HCT116 (cell line): Measurements from ENCODE around the gene GRHL3. TPM values are rescaled to one million over a fixed set of nuclear protein-coding genes. Genes with fewer than 3 reads are reported as not detected.
A peak's percentile ranks its signal among the peaks of the same experiment; 100 is the strongest.

Source experiments
- ATAC-seq: fragments of 200-7000 bp; cut with Tn5 transposase; 2 replicates; pipeline ENCODE4 v1.9.1; 2020; ENCODE audit warnings: mild to moderate bottlenecking, moderate library complexity
- BruUV-seq: library from RNA; stranded (reverse); fragments of 400-500 nt; replicated peaks from 2 replicates; lab custom pipeline; 2021; lab: Mats Ljungman, UMichigan
- CTCF ChIA-PET: fragments of 300-600 bp; sonication (Branson Sonifier 250); formaldehyde crosslinking; loops from one replicate; lab custom pipeline; 2021; ENCODE audit warnings: antibody characterized with exemption; lab: Charles Lee
- POLR2A ChIA-PET: fragments of 300-600, 350-600 bp; sonication (Branson Sonifier 250); formaldehyde crosslinking; loops from one replicate; lab custom pipeline; 2021; ENCODE audit warnings: antibody characterized with exemption; lab: Charles Lee
- RAD21 ChIA-PET, 2 experiments: fragments of 300-600 bp; sonication (Branson Sonifier 250); formaldehyde crosslinking; loops; one replicate each; lab custom pipeline; 2023; ENCODE audit warnings: low total read pairs in 2 of 2; ENCODE audit not compliant: uncharacterized antibody in 2 of 2, unreplicated experiment in 2 of 2, low non-redundant PET in 1 of 2; lab: Charles Lee
- DNase-seq: peaks from one replicate; pipeline ENCODE4 v3.0.0-alpha.2; 2010; ENCODE audit warnings: low read depth, low spot score
- H2AFZ ChIP-seq: fragments of 200-600 bp; shearing (Covaris generic), sonication (generic); 2 replicates; pipeline ENCODE4 v1.6.1; 2017; ENCODE audit warnings: low read depth, mixed run types, mixed read lengths, antibody characterized with exemption, low read length; ENCODE audit not compliant: poor library complexity, severe bottlenecking
- H3K27ac ChIP-seq: 2 replicates; pipeline ENCODE4 v1.5.1; 2012; ENCODE audit warnings: low read depth, low read length
- H3K27me3 ChIP-seq: fragments of 200-600 bp; sonication (generic); 2 replicates; pipeline ENCODE4 v1.6.1; 2016; ENCODE audit warnings: mixed run types, low read length, mixed read lengths; ENCODE audit not compliant: insufficient read depth
- H3K36me3 ChIP-seq, 2 experiments: fragments of 200-500 bp in 1 of 2; fragments of 200-600 bp in 1 of 2; sonication (Bioruptor generic) in 1 of 2; sonication (generic) in 1 of 2; 2 replicates each; pipeline versions ENCODE4 v1.5.1 to v1.6.1; 2014 to 2016; ENCODE audit warnings: low read length in 2 of 2, inconsistent platforms in 1 of 2, mixed read lengths in 1 of 2, mixed run types in 1 of 2; ENCODE audit not compliant: insufficient read depth in 2 of 2, control insufficient read depth in 1 of 2
- H3K4me1 ChIP-seq, 2 experiments: fragments of 200-600 bp in 1 of 2; sonication (generic) in 1 of 2; 2 replicates each; pipeline versions ENCODE4 v1.5.1 to v1.6.1; 2012 to 2017; ENCODE audit warnings: low read length in 2 of 2, inconsistent platforms in 1 of 2, mild to moderate bottlenecking in 1 of 2, mixed read lengths in 1 of 2, mixed run types in 1 of 2, moderate library complexity in 1 of 2; ENCODE audit not compliant: insufficient read depth in 2 of 2, control insufficient read depth in 1 of 2
- H3K4me2 ChIP-seq: fragments of 200-600 bp; sonication (generic); 2 replicates; pipeline ENCODE4 v1.6.1; 2017; ENCODE audit warnings: mixed run types, low read length, mixed read lengths
- H3K4me3 ChIP-seq, 2 experiments: fragments of 200-600 bp in 1 of 2; sonication (generic) in 1 of 2; replicated peaks in 1 of 2; 2 replicates each; pipeline ENCODE4 v1.5.1; 2011 to 2016; ENCODE audit warnings: low read length in 2 of 2, control low read depth in 1 of 2, low read depth in 1 of 2, mild to moderate bottlenecking in 1 of 2, mixed read lengths in 1 of 2, mixed run types in 1 of 2
- H3K79me2 ChIP-seq: fragments of 200-600 bp; sonication (generic); 2 replicates; pipeline ENCODE4 v1.6.1; 2017; ENCODE audit warnings: mild to moderate bottlenecking, mixed run types, low read length, moderate library complexity, mixed read lengths; ENCODE audit not compliant: insufficient read depth
- H3K9ac ChIP-seq: fragments of 200-600 bp; sonication (generic); 2 replicates; pipeline ENCODE4 v1.6.1; 2016; ENCODE audit warnings: low read length, mixed read lengths
- H3K9me2 ChIP-seq: fragments of 200-600 bp; sonication (generic), shearing (Covaris generic); 2 replicates; pipeline ENCODE4 v1.6.1; 2017; ENCODE audit warnings: mixed run types, mild to moderate bottlenecking, moderate library complexity; ENCODE audit not compliant: insufficient read depth
- H3K9me3 ChIP-seq, 2 experiments: fragments of 200-500 bp in 1 of 2; fragments of 200-600 bp in 1 of 2; sonication (Bioruptor generic) in 1 of 2; sonication (generic) in 1 of 2; 2 replicates each; pipeline ENCODE4 v1.6.1; 2014 to 2017; ENCODE audit warnings: low read length in 2 of 2, mixed read lengths in 2 of 2, inconsistent platforms in 1 of 2, low read depth in 1 of 2, mild to moderate bottlenecking in 1 of 2, mixed run types in 1 of 2, moderate library complexity in 1 of 2; ENCODE audit not compliant: control insufficient read depth in 1 of 2, insufficient read depth in 1 of 2
- H4K20me1 ChIP-seq: fragments of 200-600 bp; sonication (generic), shearing (Covaris generic); 2 replicates; pipeline ENCODE4 v1.6.1; 2017; ENCODE audit warnings: mixed run types, mild to moderate bottlenecking, moderate library complexity; ENCODE audit not compliant: insufficient read depth
- CEBPB ChIP-seq: IDR thresholded peaks from 2 replicates; pipeline ENCODE4 v1.6.1; 2012; ENCODE audit warnings: low read depth
- EGR1 ChIP-seq: IDR thresholded peaks from 2 replicates; pipeline ENCODE4 v1.6.1; 2012; ENCODE audit warnings: low read depth
- EZH2phosphoT487 ChIP-seq: fragments of 200-600 bp; IDR thresholded peaks from 2 replicates; pipeline ENCODE4 v1.6.1; 2018; ENCODE audit warnings: antibody characterized with exemption, borderline replicate concordance
- JUND ChIP-seq: IDR thresholded peaks from 2 replicates; pipeline ENCODE4 v1.6.1; 2012
- RAD21 ChIP-seq: IDR thresholded peaks from 2 replicates; pipeline ENCODE4 v1.6.1; 2012; ENCODE audit warnings: low read depth, mild to moderate bottlenecking
- SRF ChIP-seq: IDR thresholded peaks from 2 replicates; pipeline ENCODE4 v1.6.1; 2012; ENCODE audit warnings: low read depth
- YY1 ChIP-seq: IDR thresholded peaks from 2 replicates; pipeline ENCODE4 v1.6.1; 2011; ENCODE audit warnings: low read length, low read depth, moderate library complexity, mild to moderate bottlenecking; ENCODE audit not compliant: insufficient replicate concordance; ENCODE audit errors: extremely low read depth
- ZFX ChIP-seq: fragments of 450-650 bp; IDR thresholded peaks from 2 replicates; pipeline ENCODE4 v1.6.1; 2017
- intact Hi-C: fragments of 100-400 bp; cut with micrococcal nuclease; formaldehyde crosslinking; loops from 2 replicates; pipeline ENCODE4 v1.10.0; 2022
- total RNA-seq: library from RNA; stranded (reverse); gene quantifications from one replicate; pipeline ENCODE4 v1.2.1, GENCODE V29; 2021; ENCODE audit not compliant: unreplicated experiment
- TF ChIP-seq, protein P1 (sequence below), 3 experiments: fragments of 200-600 bp in 1 of 3; sonication (generic) in 1 of 3; IDR thresholded peaks in 2 of 3; conservative IDR thresholded peaks in 1 of 3; 2 replicates each; pipeline ENCODE4 v1.5.1; 2012 to 2017; ENCODE audit warnings: low read depth in 2 of 3, low read length in 2 of 3, antibody characterized with exemption in 1 of 3, borderline replicate concordance in 1 of 3, control low read depth in 1 of 3, mild to moderate bottlenecking in 1 of 3, mixed read lengths in 1 of 3, mixed run types in 1 of 3, moderate library complexity in 1 of 3; ENCODE audit not compliant: insufficient read depth in 1 of 3
- TF ChIP-seq, protein P2 (sequence below): IDR thresholded peaks from 2 replicates; pipeline ENCODE4 v1.6.1; 2011; ENCODE audit warnings: mild to moderate bottlenecking, low read length, moderate library complexity; ENCODE audit not compliant: insufficient replicate concordance; ENCODE audit errors: extremely low read depth
- TF ChIP-seq, protein P3 (sequence below): IDR thresholded peaks from 2 replicates; pipeline ENCODE4 v1.6.1; 2012

Gene GRHL3
- total RNA-seq, 1 experiment from 2014 or later: 1.0 TPM

DNA sequence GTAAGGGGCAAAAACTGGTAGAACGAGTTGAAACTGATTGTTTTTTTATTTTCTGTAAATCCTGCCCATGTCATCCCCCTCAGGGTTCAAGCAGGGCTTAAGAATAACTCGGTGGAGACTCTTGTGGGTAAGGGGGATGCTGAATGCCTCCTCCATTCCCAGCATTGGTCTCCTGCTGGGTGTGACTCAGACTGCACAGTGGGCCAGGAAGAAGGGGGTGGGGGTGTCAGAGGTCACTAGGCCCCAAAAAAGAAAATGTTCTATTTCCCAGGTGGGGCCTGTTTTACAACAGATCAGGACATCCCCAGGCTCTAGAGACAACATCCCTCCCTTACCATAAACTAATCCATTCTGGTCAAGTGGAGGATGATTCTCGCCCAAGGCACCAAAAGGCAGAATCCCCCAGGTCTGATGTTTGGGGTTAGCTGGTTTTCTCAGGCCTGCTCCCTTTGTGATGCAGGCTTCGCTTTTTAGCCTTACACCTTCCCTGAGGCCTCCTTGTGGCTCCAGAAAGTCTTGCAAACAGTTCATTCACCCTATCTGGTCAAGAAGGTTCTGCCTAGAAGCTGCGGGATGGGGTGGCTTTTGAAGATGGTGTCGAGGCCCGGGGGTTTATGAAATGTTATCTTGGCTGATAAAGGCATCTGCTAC, 10.7 kb upstream of the GRHL3 start:
- BruUV-seq: no TSS peak

More for the DNA sequence above, 10.7 kb upstream of the GRHL3 start:
- intact Hi-C loops: loop anchor here (1.0 kb wide), 1 partner anchor 106 kb away; no protein-coding TSS in a partner anchor
- ATAC-seq (peak; percentile 81), DNase-seq (no peak)
- peaks cover 20% of the 10 kb centered on the region; the same call in 1 of the 2 replicates for H3K27me3 ChIP-seq
- no peaks in the 10 kb centered on the region for H3K9me3 ChIP-seq
- TF ChIP-seq RAD21 (peak; percentile 53), YY1 (no peak), EZH2phosphoT487 (no peak), ZFX (0 out of 2 replicates have a peak, but pooled peaks have one; percentile 13), CEBPB (no peak), JUND (no peak), SRF (no peak), EGR1 (no peak)
- TF ChIP-seq, protein P1, sequence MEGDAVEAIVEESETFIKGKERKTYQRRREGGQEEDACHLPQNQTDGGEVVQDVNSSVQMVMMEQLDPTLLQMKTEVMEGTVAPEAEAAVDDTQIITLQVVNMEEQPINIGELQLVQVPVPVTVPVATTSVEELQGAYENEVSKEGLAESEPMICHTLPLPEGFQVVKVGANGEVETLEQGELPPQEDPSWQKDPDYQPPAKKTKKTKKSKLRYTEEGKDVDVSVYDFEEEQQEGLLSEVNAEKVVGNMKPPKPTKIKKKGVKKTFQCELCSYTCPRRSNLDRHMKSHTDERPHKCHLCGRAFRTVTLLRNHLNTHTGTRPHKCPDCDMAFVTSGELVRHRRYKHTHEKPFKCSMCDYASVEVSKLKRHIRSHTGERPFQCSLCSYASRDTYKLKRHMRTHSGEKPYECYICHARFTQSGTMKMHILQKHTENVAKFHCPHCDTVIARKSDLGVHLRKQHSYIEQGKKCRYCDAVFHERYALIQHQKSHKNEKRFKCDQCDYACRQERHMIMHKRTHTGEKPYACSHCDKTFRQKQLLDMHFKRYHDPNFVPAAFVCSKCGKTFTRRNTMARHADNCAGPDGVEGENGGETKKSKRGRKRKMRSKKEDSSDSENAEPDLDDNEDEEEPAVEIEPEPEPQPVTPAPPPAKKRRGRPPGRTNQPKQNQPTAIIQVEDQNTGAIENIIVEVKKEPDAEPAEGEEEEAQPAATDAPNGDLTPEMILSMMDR (IDR thresholded peaks at IDR 0.05 in 2 of 3, conservative IDR thresholded peaks at IDR 0.05 in 1 of 3; ENCODE audit: borderline replicate concordance in 1 of 3, insufficient read depth in 1 of 3, low read depth in 2 of 3, low read length in 2 of 3): peak; percentile 29 to 50 (median 41); a peak in 3 of 6 replicates
- TF ChIP-seq, protein P2, sequence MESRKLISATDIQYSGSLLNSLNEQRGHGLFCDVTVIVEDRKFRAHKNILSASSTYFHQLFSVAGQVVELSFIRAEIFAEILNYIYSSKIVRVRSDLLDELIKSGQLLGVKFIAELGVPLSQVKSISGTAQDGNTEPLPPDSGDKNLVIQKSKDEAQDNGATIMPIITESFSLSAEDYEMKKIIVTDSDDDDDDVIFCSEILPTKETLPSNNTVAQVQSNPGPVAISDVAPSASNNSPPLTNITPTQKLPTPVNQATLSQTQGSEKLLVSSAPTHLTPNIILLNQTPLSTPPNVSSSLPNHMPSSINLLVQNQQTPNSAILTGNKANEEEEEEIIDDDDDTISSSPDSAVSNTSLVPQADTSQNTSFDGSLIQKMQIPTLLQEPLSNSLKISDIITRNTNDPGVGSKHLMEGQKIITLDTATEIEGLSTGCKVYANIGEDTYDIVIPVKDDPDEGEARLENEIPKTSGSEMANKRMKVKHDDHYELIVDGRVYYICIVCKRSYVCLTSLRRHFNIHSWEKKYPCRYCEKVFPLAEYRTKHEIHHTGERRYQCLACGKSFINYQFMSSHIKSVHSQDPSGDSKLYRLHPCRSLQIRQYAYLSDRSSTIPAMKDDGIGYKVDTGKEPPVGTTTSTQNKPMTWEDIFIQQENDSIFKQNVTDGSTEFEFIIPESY: no peak
- TF ChIP-seq, protein P3, sequence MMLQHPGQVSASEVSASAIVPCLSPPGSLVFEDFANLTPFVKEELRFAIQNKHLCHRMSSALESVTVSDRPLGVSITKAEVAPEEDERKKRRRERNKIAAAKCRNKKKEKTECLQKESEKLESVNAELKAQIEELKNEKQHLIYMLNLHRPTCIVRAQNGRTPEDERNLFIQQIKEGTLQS: no peak
- ChIA-PET CTCF (interaction anchor here (0.7 to 2.1 kb wide), 4 partner anchors 9 to 106 kb away, joined by 3 to 11 read pairs (median 5); partner anchors contain the start of gene GRHL3), RAD21 (interaction anchor here in 1 of 2 experiments (1.4 to 1.7 kb wide), 2 partner anchors 107 to 109 kb away, joined by 3 to 6 read pairs; no protein-coding TSS in a partner anchor), POLR2A (interaction anchor here (0.6 kb wide), 1 partner anchor 10 kb away, joined by 3 read pairs; no protein-coding TSS in a partner anchor)
- H3K9me2 ChIP-seq: no peaks in the 10 kb centered on the region
- H3K9ac ChIP-seq: no peak overlapping the region
- H3K79me2 ChIP-seq: no peaks in the 10 kb centered on the region
- no peaks in the 10 kb centered on the region for H4K20me1 ChIP-seq
- H3K4me2 ChIP-seq: no peak overlapping the region
- H2AFZ ChIP-seq: no peak overlapping the region
- no peak overlapping the region for H3K27ac ChIP-seq
- H3K36me3 ChIP-seq: no peaks in the 10 kb centered on the region
- H3K4me3 ChIP-seq: no peak overlapping the region
- H3K4me1 ChIP-seq: peaks cover 0 to 11% of the 10 kb centered on the region in 2 experiments; a peak in 3 of 4 replicates
